Measurements from ENCODE around the gene SLC27A6.

DNA sequence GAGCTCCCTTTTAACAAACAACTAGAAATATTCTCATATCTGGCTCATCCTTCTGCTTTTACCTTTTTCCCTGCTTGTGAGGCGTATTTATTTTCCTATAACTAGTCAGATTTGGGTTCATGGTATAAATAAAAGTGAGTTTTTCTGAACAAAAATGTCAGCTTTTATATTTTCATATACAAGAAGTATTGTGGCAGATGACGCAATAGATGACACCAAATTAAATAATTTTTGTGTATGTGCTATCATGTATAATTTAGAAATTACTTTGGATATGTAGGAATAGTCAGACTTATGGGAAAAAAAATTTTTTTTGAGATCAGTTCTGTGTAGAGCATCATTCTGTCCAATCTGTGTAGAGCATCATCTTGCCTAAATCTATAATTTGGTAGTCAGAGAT is 45.7 kb upstream of the SLC27A6 start:
- TF ChIP-seq, protein P1, sequence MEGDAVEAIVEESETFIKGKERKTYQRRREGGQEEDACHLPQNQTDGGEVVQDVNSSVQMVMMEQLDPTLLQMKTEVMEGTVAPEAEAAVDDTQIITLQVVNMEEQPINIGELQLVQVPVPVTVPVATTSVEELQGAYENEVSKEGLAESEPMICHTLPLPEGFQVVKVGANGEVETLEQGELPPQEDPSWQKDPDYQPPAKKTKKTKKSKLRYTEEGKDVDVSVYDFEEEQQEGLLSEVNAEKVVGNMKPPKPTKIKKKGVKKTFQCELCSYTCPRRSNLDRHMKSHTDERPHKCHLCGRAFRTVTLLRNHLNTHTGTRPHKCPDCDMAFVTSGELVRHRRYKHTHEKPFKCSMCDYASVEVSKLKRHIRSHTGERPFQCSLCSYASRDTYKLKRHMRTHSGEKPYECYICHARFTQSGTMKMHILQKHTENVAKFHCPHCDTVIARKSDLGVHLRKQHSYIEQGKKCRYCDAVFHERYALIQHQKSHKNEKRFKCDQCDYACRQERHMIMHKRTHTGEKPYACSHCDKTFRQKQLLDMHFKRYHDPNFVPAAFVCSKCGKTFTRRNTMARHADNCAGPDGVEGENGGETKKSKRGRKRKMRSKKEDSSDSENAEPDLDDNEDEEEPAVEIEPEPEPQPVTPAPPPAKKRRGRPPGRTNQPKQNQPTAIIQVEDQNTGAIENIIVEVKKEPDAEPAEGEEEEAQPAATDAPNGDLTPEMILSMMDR (conservative IDR thresholded peaks at IDR 0.05; ENCODE audit: low read depth in 2 of 2) = no peak
- TF ChIP-seq POLR2AphosphoS5 (IDR thresholded peaks at IDR 0.05; ENCODE audit: low read depth) (no peak), EZH2 (IDR thresholded peaks at IDR 0.05; ENCODE audit: low read depth, unreplicated experiment) (no peak), ZNF114 (CRISPR knock-in tag; IDR thresholded peaks at IDR 0.05) (no peak), EZH2phosphoT487 (IDR thresholded peaks at IDR 0.05; ENCODE audit: unreplicated experiment) (no peak), CREB1 (CRISPR knock-in tag; IDR thresholded peaks at IDR 0.05; ENCODE audit: low read depth) (no peak), STAT1 (IDR thresholded peaks at IDR 0.05; ENCODE audit: unreplicated experiment) (no peak), ETS1 (IDR thresholded peaks at IDR 0.05) (no peak), JUNB (IDR thresholded peaks at IDR 0.05; ENCODE audit: unreplicated experiment) (no peak), ZNF331 (CRISPR knock-in tag; IDR thresholded peaks at IDR 0.05; ENCODE audit: low read depth) (no peak), NANOG (IDR thresholded peaks at IDR 0.05; ENCODE audit: borderline replicate concordance) (no peak)
- TF ChIP-seq, protein P2, sequence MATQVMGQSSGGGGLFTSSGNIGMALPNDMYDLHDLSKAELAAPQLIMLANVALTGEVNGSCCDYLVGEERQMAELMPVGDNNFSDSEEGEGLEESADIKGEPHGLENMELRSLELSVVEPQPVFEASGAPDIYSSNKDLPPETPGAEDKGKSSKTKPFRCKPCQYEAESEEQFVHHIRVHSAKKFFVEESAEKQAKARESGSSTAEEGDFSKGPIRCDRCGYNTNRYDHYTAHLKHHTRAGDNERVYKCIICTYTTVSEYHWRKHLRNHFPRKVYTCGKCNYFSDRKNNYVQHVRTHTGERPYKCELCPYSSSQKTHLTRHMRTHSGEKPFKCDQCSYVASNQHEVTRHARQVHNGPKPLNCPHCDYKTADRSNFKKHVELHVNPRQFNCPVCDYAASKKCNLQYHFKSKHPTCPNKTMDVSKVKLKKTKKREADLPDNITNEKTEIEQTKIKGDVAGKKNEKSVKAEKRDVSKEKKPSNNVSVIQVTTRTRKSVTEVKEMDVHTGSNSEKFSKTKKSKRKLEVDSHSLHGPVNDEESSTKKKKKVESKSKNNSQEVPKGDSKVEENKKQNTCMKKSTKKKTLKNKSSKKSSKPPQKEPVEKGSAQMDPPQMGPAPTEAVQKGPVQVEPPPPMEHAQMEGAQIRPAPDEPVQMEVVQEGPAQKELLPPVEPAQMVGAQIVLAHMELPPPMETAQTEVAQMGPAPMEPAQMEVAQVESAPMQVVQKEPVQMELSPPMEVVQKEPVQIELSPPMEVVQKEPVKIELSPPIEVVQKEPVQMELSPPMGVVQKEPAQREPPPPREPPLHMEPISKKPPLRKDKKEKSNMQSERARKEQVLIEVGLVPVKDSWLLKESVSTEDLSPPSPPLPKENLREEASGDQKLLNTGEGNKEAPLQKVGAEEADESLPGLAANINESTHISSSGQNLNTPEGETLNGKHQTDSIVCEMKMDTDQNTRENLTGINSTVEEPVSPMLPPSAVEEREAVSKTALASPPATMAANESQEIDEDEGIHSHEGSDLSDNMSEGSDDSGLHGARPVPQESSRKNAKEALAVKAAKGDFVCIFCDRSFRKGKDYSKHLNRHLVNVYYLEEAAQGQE (IDR thresholded peaks at IDR 0.05; ENCODE audit: unreplicated experiment) = no peak
- TF ChIP-seq, protein P3, sequence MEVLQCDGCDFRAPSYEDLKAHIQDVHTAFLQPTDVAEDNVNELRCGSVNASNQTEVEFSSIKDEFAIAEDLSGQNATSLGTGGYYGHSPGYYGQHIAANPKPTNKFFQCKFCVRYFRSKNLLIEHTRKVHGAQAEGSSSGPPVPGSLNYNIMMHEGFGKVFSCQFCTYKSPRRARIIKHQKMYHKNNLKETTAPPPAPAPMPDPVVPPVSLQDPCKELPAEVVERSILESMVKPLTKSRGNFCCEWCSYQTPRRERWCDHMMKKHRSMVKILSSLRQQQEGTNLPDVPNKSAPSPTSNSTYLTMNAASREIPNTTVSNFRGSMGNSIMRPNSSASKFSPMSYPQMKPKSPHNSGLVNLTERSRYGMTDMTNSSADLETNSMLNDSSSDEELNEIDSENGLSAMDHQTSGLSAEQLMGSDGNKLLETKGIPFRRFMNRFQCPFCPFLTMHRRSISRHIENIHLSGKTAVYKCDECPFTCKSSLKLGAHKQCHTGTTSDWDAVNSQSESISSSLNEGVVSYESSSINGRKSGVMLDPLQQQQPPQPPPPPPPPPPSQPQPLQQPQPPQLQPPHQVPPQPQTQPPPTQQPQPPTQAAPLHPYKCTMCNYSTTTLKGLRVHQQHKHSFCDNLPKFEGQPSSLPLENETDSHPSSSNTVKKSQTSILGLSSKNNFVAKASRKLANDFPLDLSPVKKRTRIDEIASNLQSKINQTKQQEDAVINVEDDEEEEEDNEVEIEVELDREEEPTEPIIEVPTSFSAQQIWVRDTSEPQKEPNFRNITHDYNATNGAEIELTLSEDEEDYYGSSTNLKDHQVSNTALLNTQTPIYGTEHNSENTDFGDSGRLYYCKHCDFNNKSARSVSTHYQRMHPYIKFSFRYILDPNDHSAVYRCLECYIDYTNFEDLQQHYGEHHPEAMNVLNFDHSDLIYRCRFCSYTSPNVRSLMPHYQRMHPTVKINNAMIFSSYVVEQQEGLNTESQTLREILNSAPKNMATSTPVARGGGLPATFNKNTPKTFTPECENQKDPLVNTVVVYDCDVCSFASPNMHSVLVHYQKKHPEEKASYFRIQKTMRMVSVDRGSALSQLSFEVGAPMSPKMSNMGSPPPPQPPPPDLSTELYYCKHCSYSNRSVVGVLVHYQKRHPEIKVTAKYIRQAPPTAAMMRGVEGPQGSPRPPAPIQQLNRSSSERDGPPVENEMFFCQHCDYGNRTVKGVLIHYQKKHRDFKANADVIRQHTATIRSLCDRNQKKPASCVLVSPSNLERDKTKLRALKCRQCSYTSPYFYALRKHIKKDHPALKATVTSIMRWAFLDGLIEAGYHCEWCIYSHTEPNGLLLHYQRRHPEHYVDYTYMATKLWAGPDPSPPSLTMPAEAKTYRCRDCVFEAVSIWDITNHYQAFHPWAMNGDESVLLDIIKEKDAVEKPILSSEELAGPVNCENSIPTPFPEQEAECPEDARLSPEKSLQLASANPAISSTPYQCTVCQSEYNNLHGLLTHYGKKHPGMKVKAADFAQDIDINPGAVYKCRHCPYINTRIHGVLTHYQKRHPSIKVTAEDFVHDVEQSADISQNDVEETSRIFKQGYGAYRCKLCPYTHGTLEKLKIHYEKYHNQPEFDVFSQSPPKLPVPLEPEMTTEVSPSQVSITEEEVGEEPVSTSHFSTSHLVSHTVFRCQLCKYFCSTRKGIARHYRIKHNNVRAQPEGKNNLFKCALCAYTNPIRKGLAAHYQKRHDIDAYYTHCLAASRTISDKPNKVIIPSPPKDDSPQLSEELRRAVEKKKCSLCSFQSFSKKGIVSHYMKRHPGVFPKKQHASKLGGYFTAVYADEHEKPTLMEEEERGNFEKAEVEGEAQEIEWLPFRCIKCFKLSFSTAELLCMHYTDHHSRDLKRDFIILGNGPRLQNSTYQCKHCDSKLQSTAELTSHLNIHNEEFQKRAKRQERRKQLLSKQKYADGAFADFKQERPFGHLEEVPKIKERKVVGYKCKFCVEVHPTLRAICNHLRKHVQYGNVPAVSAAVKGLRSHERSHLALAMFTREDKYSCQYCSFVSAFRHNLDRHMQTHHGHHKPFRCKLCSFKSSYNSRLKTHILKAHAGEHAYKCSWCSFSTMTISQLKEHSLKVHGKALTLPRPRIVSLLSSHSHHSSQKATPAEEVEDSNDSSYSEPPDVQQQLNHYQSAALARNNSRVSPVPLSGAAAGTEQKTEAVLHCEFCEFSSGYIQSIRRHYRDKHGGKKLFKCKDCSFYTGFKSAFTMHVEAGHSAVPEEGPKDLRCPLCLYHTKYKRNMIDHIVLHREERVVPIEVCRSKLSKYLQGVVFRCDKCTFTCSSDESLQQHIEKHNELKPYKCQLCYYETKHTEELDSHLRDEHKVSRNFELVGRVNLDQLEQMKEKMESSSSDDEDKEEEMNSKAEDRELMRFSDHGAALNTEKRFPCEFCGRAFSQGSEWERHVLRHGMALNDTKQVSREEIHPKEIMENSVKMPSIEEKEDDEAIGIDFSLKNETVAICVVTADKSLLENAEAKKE (CRISPR knock-in tag; IDR thresholded peaks at IDR 0.05) = no peak

Data from GM23338 (cell line).